HL-60/S4 treated with retinoic acid at 250 ng/mL for 4 days and 3 days (cell line): ENCODE measurements around the gene SHLD3.
"Not testable (repeated sequence)": the region's sequence is repeated elsewhere in the genome, so short reads cannot be mapped to it uniquely, and the experiment has no call there.

ENCODE experiments used
- in situ Hi-C: fragments of 300-500 bp; cut with MboI; formaldehyde crosslinking; loops from 2 replicates; pipeline ENCODE4 v1.7.0; 2022; ENCODE audit warnings: low sequenced_read_pairs

The SHLD3 gene

GRCh38 chr5:65624571-65625555 lies at the start of gene SHLD3, which contains the start of gene TRAPPC13:
TSS of gene SHLD3 (plus strand) at chr5:65625027. CDS start at chr5:65629588, 4,561 bp downstream.
TSS of gene TRAPPC13 (plus strand) at chr5:65625027. CDS start at chr5:65625061, 34 bp downstream.
- in situ Hi-C loops: no loop called here

DNA sequence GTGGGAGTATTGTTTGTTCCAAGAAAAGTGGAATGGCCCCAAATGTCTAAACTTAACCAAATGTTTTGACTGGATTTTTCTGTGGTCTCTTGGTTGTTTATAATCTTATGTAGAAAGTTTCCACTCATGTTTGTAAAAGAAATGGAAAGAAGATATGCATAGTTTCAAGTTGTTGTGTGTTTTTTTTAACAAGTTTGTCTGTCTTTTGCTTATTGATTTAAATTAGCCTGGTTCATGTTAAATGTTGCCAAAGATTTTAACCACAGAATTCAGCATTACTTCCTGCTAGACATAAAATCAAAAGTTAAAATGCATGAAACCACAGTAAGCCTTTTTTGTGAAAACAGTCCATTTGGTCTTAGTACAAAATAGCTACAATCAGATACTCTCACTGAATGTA lies 47.7 kb upstream of the SHLD3 start:
- in situ Hi-C loops: no loop called here

GRCh38 chr5:65588694-65589093 lies 36.1 kb upstream of the SHLD3 start:
- in situ Hi-C loops: no loop called here

GRCh38 chr5:65601761-65602160 lies 23.1 kb upstream of the SHLD3 start:
- in situ Hi-C loops: not testable (repeated sequence)

DNA sequence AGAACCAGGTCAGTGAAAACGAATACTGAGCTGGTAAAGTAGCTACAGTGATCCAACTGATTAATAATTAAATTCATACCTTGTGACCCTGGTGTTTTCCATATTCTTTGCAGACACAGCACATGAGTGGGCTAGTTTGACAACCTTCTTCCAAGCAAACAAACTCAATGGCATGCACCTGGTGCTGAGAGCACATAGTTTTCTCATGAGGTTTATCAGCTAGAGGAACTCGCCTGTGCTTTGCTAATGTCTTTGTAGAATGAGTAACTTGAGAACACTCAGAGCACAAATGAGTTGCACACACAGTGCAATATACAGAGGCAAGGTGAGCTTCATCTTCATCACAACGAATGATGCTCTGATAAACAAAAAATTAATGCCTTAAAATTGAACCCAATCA lies 13.3 kb upstream of the SHLD3 start:
- in situ Hi-C loops: no loop called here

GRCh38 chr5:65612298-65612907 lies 12.4 kb upstream of the SHLD3 start:
- in situ Hi-C loops: no loop called here

GRCh38 chr5:65620021-65620420 lies 4.8 kb upstream of the SHLD3 start:
- in situ Hi-C loops: no loop called here

- in situ Hi-C loops: not testable (repeated sequence)
Observed at GRCh38 chr5:65621961-65622360, 2.9 kb upstream of the SHLD3 start.

- in situ Hi-C loops: no loop called here
Observed at GRCh38 chr5:65623482-65623881, 1.3 kb upstream of the SHLD3 start.

GRCh38 chr5:65624025-65624570 lies 729 bp upstream of the SHLD3 start, which contains the start of gene TRIM23:
TSS of gene TRIM23 (minus strand) at chr5:65624333. CDS start at chr5:65624274, 59 bp downstream.
- in situ Hi-C loops: no loop called here

DNA sequence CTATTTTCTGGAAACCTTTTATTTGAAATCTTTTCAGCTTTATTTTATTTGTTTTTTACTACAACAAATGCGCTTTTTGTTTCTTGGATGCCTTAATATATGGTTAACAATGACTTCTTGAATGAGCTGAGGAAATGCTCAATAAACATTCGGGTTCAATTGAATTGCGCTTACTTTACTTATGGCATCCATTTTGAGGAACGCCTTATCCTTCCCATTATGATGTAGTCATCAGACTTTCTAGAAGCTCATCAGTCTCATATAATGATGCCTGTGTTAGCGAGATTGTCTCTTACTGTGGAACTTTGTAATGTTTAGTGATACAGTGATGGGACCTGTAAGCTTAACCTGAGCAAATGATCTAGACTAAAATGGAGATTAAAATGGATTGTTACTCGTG lies 916 bp downstream of the SHLD3 start:
- in situ Hi-C loops: no loop called here

- in situ Hi-C loops: no loop called here
Observed at GRCh38 chr5:65630981-65631380, 6.2 kb downstream of the SHLD3 start.

DNA sequence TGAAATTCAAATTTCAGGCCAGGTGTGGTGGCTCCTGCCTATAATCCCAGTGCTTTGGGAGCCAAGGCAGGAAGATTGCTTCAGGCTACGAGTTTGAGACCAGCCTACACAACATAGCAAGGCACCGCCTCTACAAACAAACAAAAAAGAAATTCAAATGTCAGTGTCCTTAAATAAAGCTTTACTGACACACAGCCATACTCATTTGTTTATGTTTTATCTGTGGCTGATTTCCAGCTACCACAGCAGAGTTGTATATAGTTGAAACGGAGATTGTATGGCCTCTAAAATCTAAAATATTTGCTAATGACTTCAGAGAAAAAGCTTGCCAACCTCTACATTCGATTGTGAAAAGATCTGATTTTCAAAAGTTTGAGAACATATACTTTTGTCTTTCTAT lies 15.4 kb downstream of the SHLD3 start:
- in situ Hi-C loops: no loop called here

GRCh38 chr5:65646938-65647337 lies 22.1 kb downstream of the SHLD3 start:
- in situ Hi-C loops: no loop called here

DNA sequence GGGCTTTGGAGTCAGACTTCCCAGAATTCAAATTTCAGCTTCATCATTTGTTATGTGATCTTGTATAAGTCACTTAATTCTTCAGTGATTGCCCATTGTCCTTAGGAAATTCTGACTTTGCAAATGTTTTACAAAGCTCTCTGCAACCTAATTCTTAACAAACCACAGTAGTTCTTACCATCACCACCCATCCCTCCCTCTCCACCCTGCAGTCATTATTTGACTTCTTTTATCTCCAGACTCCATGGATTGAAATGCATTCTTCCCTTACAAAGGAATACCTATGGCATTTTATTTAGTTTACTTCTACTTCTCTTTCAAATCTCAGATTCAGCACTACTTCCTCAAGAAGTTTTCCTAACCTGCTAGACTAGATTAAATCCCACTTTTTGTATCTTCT lies 23.1 kb downstream of the SHLD3 start:
- in situ Hi-C loops: no loop called here

DNA sequence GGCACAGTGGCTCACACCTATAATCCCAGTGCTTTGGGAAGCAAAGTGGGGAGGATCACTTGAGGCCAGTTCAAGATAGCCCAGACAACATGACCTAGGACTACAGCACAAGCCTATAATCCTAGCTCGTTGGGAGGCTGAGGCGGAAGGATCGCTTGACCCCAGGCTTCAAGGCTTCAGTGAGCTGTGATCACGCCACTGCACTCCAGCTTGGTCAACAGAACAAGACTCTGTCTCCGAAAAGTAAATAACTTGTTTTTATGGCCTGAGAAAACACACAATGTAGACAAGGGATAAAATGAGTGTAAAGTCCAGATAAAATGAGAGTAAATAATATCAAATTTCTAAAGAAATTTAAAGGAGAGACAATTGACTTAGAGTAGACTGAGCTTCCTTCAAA lies 26.3 kb downstream of the SHLD3 start:
- in situ Hi-C loops: no loop called here

DNA sequence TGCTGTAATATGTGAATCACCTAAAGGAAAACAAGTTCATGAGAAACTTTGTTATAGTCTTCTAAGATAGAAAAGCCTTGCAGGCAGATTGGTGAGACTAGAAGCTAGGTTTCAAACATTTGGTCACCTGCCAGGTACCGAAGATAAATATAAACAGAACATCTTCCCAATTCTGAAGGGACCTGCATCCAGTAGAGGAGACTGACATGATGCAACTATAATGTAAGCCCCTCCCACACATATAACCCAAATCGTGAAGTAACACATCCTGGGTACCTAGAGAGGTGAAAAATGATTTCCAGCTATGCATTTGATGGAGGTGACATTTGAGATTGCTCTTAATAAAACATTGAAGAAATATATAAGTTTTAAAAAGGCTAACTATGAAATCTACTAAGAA lies 29.9 kb downstream of the SHLD3 start:
- in situ Hi-C loops: no loop called here

DNA sequence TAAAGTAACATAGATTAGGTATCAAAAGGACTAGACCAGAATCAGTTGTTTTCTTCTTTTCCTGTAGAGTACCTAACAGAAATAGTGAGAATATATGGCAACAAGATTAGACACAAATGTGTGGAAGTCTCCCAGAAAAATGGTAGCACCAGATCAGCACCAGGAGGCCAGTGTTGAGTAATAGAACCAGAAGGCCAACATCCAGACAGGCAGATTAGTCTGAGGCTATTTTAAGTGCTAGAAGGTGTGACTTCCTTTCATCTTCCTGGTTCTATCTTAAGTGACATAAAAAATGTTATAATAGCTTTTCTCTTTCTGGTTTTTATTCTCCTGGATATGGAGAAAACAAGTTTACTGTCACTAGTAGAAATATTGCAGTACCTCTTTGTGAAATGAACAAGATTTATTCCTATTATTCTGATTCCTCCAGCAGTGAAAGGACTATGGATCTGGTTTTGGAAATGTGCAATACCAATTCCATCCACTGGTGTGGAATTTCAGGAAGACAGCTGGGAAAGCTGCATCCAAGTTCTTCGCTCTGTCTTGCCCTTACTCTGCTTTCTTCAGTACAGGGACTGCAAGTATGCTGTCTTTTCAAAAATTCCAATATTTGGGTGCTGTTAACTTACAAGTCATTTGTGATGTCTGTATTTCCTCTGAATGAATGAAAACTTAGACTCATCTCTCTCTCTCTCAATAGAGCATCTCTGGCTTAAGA lies 39.1 kb downstream of the SHLD3 start:
- in situ Hi-C loops: no loop called here

DNA sequence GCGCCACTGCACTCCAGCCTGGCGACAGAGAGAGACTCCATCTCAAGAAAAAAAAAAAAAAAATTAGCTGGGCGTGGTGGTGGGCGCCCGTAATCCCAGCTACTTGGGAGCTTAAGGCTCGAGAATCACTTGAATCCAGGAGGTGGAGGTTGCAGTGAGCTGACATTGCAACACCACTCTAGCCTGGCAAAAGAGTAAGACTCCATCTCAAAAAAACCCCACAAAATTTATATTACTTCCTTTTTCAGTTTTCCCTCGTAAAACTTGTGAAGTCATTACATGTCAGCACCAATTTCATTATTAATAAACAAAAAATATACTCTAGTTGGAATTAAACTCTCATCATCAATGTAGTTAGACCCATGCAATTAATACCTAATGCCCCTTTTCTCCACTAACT lies 43.9 kb downstream of the SHLD3 start:
- in situ Hi-C loops: no loop called here

GRCh38 chr5:65672796-65673195 lies 48.0 kb downstream of the SHLD3 start:
- in situ Hi-C loops: no loop called here

DNA sequence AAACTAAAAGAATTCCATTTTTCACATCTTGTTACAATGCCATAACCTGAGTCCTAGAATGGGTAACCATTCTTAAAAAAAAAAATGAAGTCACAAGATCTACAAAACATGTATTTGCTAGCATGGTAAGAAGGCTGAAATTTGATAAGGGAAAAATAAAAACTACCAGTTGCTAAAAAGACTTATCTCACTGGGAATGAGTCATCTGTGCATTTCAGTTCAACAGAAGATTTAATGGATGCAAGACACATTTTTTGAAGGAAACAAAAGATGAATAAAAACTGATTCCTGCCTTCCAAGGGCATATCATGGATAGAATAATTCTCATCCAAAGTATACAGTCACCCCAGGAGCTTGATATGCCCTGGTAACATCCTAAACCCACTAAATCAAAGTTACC lies 49.9 kb downstream of the SHLD3 start:
- in situ Hi-C loops: no loop called here
